GM12801 (cell line): ENCODE results near the gene RFTN1.

ENCODE experiments used
- CTCF ChIP-seq: IDR thresholded peaks from one replicate; pipeline ENCODE4 v1.5.1; 2011; ENCODE audit warnings: control low read depth; ENCODE audit not compliant: insufficient read length; ENCODE audit errors: extremely low read depth

The RFTN1 gene

GRCh38 chr3:16437640-16438039, 75.9 kb downstream of the RFTN1 start:
- TF ChIP-seq CTCF, result no peak

GRCh38 chr3:16433701-16434151, 79.8 kb downstream of the RFTN1 start:
- TF ChIP-seq CTCF, result no peak

GRCh38 chr3:16432714-16433113, 80.8 kb downstream of the RFTN1 start:
- TF ChIP-seq CTCF, result no peak

- TF ChIP-seq CTCF, result no peak
Measured at GRCh38 chr3:16430717-16431630, 82.5 kb downstream of the RFTN1 start.

- TF ChIP-seq CTCF, result no peak
Measured at GRCh38 chr3:16429086-16429485, 84.4 kb downstream of the RFTN1 start.

- TF ChIP-seq CTCF, result no peak
Measured at GRCh38 chr3:16428612-16429011, 84.9 kb downstream of the RFTN1 start.

GRCh38 chr3:16427103-16427965, 86.2 kb downstream of the RFTN1 start:
- TF ChIP-seq CTCF, result no peak
